Colon (tissue), 2 donors: ENCODE results near the gene VCAN.

Experiments
- FAIRE-seq: peaks from 2 replicates; lab custom pipeline; 2012; peaks lifted over from hg19 to GRCh38; lab: Jason Lieb, UNC
- donor health status: control.
- donor health status: control.

The VCAN gene

DNA sequence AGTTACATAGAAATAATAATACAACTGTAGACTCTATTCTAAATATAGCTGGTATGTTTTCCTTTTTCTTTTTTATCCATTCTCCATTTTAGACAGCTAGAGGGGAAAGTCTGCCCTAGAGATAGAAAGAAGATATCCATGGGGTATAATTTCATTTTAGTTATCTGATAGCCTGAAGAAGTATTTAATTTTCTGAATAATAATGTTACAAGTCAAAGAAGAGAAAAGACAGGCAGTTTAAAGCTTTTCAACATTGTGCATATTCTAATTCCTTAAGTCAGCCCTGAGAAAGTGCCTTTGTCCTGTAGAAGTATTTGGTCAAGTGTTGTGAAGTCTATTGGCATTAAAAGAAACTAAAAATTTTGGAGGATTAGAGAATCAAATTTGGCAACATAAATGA, 2.5 kb upstream of the VCAN start:
- no peak for FAIRE-seq

DNA sequence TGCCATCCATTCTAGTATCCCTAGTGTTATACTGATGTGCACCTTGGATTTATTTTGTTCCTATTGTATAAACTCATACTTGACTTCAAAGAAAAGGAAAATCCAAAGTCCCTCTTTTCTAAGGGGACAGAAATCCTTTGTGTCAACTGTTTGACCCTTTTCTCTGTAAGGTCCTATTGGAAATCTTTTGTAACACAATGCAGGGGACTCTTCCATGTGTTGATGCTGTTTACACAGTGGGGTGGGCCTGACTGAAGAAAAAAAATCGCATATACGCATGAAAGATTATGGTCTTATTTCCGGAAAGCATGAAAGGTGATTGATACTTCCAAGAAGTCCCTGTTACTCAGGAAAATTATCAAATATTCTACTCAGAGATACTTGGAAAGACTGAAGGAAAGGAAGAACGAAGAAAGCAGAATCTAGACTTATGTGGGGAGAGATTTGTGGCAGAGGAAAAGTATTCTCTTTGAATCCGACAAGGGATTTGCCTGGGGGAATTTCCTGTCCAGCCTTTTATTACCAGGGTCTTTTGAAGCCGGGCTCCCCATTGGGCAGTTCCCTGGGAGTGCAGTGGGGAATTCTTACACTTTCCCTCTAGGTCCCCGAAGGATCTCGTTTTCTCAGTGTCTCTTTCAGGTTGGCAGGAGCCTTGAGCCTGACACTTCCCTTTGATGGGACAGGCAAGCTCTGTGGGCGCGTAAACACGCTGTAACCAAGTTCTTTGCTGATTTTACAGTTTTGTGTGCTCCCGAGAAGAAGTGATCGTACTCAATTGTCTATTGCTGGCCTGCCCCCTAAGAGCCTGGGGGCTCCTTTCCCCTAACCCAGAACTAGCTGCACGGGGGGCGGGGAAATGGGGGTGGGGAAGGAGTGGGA, 779 bp upstream of the VCAN start:
- no peak for FAIRE-seq

DNA sequence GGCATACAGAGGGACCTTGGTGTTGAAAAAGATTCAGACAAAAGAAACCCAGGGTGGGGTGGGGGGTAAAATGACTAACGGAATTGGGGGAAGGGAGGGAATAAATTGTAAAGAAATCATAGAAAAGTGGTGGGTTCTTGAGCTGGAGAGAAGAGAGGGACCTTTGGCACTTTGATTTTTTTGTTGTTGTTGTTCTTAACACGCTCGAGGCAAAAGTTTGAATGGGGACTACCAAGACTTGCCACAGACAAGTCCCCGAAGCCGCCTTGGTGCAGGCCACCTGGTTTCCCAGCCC, 616 bp downstream of the VCAN start:
- no peak for FAIRE-seq

- FAIRE-seq = no peak
Observed at GRCh38 chr5:83472508-83473345, 1.2 kb downstream of the VCAN start.

DNA sequence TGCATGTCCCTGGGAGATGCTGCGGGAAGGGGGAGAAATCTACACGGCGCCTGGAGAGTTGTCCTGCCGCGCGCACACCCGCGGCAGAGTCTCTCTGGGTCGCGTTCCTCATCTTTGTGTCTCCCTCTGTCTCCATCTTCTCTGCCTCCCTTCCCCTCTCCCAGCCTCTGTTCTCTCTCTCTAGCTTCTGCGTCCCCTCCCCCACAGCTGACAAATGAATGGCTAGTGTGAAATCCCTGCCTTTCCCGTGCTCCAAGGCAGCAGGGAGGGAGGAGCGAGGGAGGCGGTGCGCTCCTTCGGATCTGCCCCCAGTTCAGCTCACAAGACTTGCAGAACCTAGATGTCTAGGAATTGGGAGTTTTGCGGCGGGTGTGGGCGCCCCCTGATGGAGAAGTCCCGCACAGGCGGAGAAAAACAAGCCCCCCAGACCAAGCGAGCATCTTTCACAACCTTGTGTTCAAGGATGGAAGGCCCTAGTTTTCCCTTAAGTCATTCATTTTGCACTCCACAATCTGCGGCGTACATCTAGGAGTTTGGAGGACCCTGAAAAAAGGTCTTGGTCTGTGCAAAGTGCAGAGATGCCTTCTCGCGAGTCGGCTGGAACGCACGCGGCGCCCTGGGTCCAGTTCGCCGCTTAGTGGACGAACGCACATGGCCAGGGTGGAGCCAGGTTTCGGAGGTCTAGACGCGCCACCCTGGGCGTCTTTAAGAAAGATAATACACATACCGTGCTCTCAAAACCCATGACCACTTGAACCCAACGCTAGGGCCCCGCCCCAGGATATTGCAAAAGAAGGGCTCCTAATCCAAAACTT, 2.0 kb downstream of the VCAN start:
- FAIRE-seq = no peak

- FAIRE-seq = no peak
Observed at GRCh38 chr5:83474161-83474796, 2.7 kb downstream of the VCAN start.

- FAIRE-seq = no peak
Observed at GRCh38 chr5:83474991-83475390, 3.4 kb downstream of the VCAN start.

GRCh38 chr5:83475391-83475863, 3.9 kb downstream of the VCAN start:
- FAIRE-seq = no peak

DNA sequence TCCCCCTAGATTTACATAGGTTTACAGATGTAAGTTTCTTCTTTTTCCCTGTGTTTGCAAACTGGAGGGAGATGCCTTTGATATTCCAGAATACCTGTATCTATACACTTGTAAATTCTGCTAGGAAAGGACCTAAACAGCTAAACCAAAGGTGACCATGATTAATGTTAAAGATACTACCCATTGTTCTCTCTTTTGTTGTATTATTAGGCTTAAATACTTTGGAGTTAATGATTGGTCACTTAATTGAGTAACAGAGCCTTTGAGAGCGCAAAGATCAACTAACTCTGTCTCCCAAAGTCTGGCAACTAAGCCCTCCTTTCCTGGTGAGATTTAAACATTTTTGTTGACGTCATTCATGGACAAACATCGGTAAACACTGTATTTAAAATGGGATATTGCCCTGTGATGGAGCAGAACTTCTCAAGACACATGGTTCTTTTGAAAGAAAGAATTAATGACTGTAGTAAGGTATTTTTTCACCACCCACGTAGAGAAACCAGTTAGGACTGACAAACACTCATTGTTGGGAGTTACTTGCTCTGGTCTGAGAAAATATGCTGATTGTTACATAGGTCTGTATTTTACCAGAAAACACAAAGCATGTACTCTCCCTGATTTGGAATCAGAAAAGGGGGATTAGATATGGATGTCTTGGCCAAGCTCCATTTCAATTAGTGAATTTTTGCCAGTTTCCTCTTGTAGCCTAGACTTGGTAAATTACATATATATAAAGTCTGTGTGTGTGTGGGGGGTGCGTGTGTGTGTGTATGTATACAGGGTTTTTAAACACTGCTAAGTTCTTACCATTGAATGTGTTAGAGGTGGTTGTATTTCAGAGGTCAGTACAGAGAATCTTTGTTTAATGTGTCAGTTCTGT, 4.6 kb downstream of the VCAN start:
- FAIRE-seq = no peak

GRCh38 chr5:83482961-83483360, 11.4 kb downstream of the VCAN start:
- FAIRE-seq = no peak

DNA sequence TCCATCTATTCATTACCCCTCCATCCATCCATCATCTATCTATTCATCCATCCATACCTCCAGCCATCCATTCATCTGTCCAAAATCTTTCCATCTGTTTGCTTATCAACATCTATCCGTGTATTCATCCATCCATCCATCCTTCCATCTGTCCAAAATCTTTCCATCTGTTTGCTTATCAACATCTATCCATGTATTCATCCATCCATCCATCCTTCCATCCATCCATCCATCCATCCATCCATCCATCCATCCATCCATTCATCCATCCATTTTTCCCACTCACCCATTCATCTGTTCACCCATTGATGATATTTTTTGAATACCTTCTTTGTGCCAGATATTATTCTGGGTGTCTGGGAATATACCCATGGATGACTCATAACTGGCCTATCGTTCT, 12.8 kb downstream of the VCAN start:
- FAIRE-seq = no peak

GRCh38 chr5:83485842-83486241, 14.3 kb downstream of the VCAN start:
- FAIRE-seq = no peak

- FAIRE-seq = no peak
Observed at GRCh38 chr5:83487155-83487554, 15.6 kb downstream of the VCAN start.

DNA sequence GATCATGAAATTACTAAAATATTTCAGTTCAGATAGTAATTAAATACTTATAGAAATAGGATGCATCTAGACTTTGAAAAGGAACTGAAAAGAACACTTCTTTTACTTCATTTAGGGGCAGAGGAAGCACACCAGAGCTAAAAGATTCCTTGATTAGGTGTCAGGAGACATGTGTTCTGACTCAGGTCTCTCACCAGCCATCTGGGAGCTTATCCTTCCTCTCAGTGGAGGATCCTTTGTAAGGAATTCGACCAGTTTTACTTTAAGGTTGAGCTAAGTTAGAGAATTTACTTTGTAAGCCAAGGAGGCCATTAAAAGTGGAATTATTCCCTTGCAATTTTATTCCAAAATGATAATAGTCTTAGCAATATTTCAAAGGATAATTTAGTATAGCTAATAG, 16.7 kb downstream of the VCAN start:
- FAIRE-seq = no peak

GRCh38 chr5:83488821-83489220, 17.3 kb downstream of the VCAN start:
- no peak for FAIRE-seq

GRCh38 chr5:83490203-83490602, 18.7 kb downstream of the VCAN start:
- no peak for FAIRE-seq

DNA sequence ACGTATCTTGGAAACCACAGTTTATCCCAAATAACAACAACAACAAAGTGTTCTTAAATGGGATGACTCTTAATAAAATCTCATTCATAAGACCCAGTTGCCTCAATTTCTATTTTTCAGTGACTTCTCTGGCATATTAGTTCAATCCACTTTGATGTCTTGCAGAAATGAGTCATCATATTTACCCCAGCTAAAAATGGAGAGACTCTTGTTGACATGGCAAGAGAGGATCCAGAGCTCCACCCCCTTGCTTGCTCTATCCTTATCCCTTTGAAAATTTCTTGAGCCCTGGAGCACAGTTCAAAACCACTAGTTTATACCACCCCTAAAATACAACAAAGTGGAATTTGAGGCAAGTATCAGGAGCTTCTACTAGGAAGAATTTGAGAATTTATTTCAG, 20.8 kb downstream of the VCAN start:
- no peak for FAIRE-seq

- no peak for FAIRE-seq
Observed at GRCh38 chr5:83493644-83494043, 22.1 kb downstream of the VCAN start.

DNA sequence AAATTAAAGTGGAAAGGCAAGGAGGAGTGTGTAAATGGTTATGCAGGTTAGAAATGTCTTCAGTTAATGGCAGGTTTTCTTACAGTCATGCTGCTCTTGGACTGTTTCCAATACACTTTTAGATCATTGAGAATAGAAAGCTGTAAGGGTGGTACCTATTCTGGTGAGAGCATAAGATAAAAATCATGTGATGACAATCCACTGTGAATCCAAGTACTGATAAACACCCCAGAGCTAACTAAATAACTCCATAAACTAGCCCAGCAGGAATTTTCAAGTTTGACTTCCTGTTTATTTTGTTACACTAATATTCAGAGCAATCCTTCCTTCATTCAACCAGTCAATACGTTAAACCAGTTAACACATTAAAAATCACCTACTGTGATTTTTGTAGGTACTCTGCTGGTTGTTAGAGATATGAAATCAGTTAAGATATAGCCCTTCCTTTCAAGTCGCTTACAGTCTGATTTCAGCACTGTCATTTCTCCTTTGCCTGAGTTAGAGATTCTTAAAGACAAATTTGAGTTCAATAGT, 22.6 kb downstream of the VCAN start:
- no peak for FAIRE-seq

DNA sequence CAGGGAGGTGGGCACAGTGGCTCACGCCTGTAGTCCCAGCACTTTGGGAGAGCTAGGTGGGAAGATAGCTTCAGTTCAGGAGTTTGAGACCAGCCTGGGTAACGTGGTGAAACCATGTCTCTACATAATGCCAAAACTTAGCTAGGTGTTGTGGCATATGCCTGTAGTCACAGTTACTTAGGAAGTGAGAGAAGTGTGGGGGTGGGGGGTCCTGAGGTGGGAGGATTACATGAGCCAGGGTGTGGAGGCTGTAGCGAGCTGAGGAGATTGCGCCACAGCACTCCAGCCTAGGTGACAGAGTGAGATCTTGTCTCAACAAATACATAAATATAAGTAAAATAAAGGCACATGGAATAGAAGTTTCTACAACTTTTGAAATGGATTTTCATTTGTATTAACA, 23.1 kb downstream of the VCAN start:
- no peak for FAIRE-seq

DNA sequence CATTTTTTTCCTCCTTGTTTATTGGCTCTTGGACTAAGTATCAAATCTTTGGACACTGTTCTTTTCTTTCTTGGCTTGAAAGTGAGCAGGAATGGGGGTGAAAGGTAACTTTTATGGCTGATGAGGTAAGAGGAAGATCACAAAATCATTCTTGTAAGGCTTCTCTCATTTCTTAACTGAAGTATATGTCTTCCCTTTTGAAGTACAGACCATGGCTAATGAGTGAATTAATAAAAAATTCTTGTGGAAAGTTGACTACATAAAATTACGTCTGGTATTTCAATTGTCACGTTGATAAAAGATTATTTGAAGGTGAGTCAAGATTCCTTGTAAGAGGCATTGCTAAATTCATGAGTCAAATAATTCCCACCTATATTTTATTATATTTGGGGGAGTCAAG, 25.1 kb downstream of the VCAN start:
- FAIRE-seq = no peak
